H1 (cell line): ENCODE data around the gene DDI2. TPM values are rescaled to one million over a fixed set of nuclear protein-coding genes. Genes with fewer than 3 reads are reported as not detected.

Experiments
- CTCF ChIA-PET: fragments of 300-600 bp; sonication (Branson Sonifier 250); formaldehyde crosslinking; loops from one replicate; lab custom pipeline; 2021; ENCODE audit not compliant: partially characterized antibody; lab: Charles Lee
- POLR2A ChIA-PET: fragments of 300-600 bp; sonication (Branson Sonifier 250); formaldehyde crosslinking; loops from one replicate; lab custom pipeline; 2021; ENCODE audit warnings: inconsistent platforms; ENCODE audit not compliant: partially characterized antibody; lab: Charles Lee
- DNase-seq, 2 experiments: peaks; one replicate each; pipeline versions ENCODE4 v3.0.0 to v3.0.0-alpha.2; 2010 to 2022; ENCODE audit warnings: low spot score in 2 of 2, low read depth in 1 of 2, mixed read lengths in 1 of 2
- FAIRE-seq: peaks from 2 replicates; lab custom pipeline; 2011; peaks lifted over from hg19 to GRCh38; lab: Jason Lieb, UNC
- H2AFZ ChIP-seq: 2 replicates; pipeline ENCODE4 v1.8.1; 2012; ENCODE audit warnings: low read length, inconsistent platforms
- H2AK5ac ChIP-seq: 2 replicates; pipeline ENCODE4 v1.6.1; 2013; ENCODE audit warnings: low read depth, low read length
- H2BK120ac ChIP-seq: replicated peaks from 2 replicates; pipeline ENCODE3; 2013; ENCODE audit warnings: low read depth, low read length, inconsistent platforms
- H2BK12ac ChIP-seq: 2 replicates; pipeline ENCODE4 v1.6.1; 2013; ENCODE audit warnings: low read depth, low read length
- H2BK15ac ChIP-seq: 2 replicates; pipeline ENCODE4 v1.6.1; 2013; ENCODE audit warnings: low read length
- H2BK20ac ChIP-seq: 2 replicates; pipeline ENCODE4 v1.6.1; 2013; ENCODE audit warnings: low read length
- H2BK5ac ChIP-seq: 2 replicates; pipeline ENCODE4 v1.6.1; 2013; ENCODE audit warnings: low read depth, low read length
- H3K14ac ChIP-seq: 2 replicates; pipeline ENCODE4 v1.6.1; 2013; ENCODE audit warnings: inconsistent platforms; ENCODE audit not compliant: insufficient read length
- H3K18ac ChIP-seq: 2 replicates; pipeline ENCODE4 v1.6.1; 2013; ENCODE audit warnings: low read length; ENCODE audit errors: extremely low read depth
- H3K23ac ChIP-seq: 2 replicates; pipeline ENCODE4 v1.6.1; 2013; ENCODE audit warnings: inconsistent platforms; ENCODE audit not compliant: insufficient read length
- H3K23me2 ChIP-seq: 2 replicates; pipeline ENCODE4 v1.6.1; 2013; ENCODE audit warnings: low read depth, low read length
- H3K27ac ChIP-seq: 2 replicates; pipeline ENCODE4 v1.6.1; 2011; ENCODE audit warnings: low read depth, low read length, inconsistent platforms
- H3K27me3 ChIP-seq, 4 experiments: replicated peaks in 1 of 4; 1 replicate in 1 of 4; 2 replicates in 3 of 4; pipeline versions ENCODE4 v1.6.1 to v1.8.1; 2011 to 2013; ENCODE audit warnings: low read length in 3 of 4, mild to moderate bottlenecking in 3 of 4, inconsistent platforms in 2 of 4, mixed read lengths in 2 of 4, moderate library complexity in 1 of 4; ENCODE audit not compliant: control insufficient read depth in 3 of 4, insufficient read depth in 3 of 4; ENCODE audit errors: extremely low read depth in 1 of 4
- H3K36me3 ChIP-seq, 4 experiments: 2 replicates each; pipeline versions ENCODE4 v1.6.1 to v1.8.1; 2011 to 2013; ENCODE audit warnings: mild to moderate bottlenecking in 4 of 4, low read length in 3 of 4, moderate library complexity in 2 of 4, control low read depth in 1 of 4, inconsistent platforms in 1 of 4; ENCODE audit not compliant: insufficient read depth in 4 of 4, control insufficient read depth in 2 of 4
- H3K4ac ChIP-seq: replicated peaks from 2 replicates; pipeline ENCODE3; 2013; ENCODE audit warnings: low read length, low read depth, mixed read lengths, inconsistent platforms; ENCODE audit not compliant: insufficient read length
- H3K4me1 ChIP-seq, 4 experiments: replicated peaks in 1 of 4; 1 replicate in 1 of 4; 2 replicates in 3 of 4; pipeline versions ENCODE4 v1.6.1 to v1.8.1; 2011 to 2013; ENCODE audit warnings: low read length in 3 of 4, inconsistent platforms in 2 of 4, mixed read lengths in 1 of 4; ENCODE audit not compliant: insufficient read depth in 4 of 4, control insufficient read depth in 3 of 4
- H3K4me2 ChIP-seq, 2 experiments: 2 replicates each; pipeline versions ENCODE4 v1.6.1 to v1.8.1; 2011 to 2013; ENCODE audit warnings: low read depth in 2 of 2, low read length in 2 of 2, control low read depth in 1 of 2, inconsistent platforms in 1 of 2, mild to moderate bottlenecking in 1 of 2; ENCODE audit not compliant: insufficient read depth in 1 of 2
- H3K4me3 ChIP-seq, 4 experiments: fragments of 200-600, 300-600 bp in 1 of 4; sonication (generic), shearing (Covaris generic), sonication (Bioruptor Twin) in 1 of 4; 2 replicates each; pipeline versions ENCODE4 v1.5.1 to v1.8.1; 2011 to 2016; ENCODE audit warnings: low read length in 4 of 4, low read depth in 3 of 4, control low read depth in 2 of 4, inconsistent platforms in 2 of 4, mild to moderate bottlenecking in 2 of 4, mixed read lengths in 1 of 4, moderate library complexity in 1 of 4; ENCODE audit not compliant: insufficient read depth in 2 of 4; ENCODE audit errors: extremely low read depth in 1 of 4
- H3K56ac ChIP-seq: replicated peaks from 2 replicates; pipeline ENCODE3; 2013; ENCODE audit warnings: low read depth, mild to moderate bottlenecking, mixed read lengths, low read length, inconsistent platforms; ENCODE audit not compliant: insufficient read length
- H3K79me1 ChIP-seq: 2 replicates; pipeline ENCODE4 v1.6.1; 2013; ENCODE audit warnings: low read depth, low read length, control low read depth
- H3K79me2 ChIP-seq, 2 experiments: 2 replicates each; pipeline versions ENCODE4 v1.6.1 to v1.8.1; 2012 to 2013; ENCODE audit warnings: low read length in 2 of 2, mild to moderate bottlenecking in 2 of 2, inconsistent platforms in 1 of 2; ENCODE audit not compliant: insufficient read depth in 2 of 2, control insufficient read depth in 1 of 2
- H3K9ac ChIP-seq, 4 experiments: replicated peaks in 1 of 4; 1 replicate in 1 of 4; 2 replicates in 3 of 4; pipeline versions ENCODE4 v1.6.1 to v1.8.1; 2011 to 2013; ENCODE audit warnings: low read depth in 3 of 4, low read length in 3 of 4, control low read depth in 2 of 4, mild to moderate bottlenecking in 2 of 4, moderate library complexity in 2 of 4, inconsistent platforms in 1 of 4; ENCODE audit errors: extremely low read depth in 1 of 4
- H3K9me3 ChIP-seq, 2 experiments: 2 replicates each; pipeline versions ENCODE4 v1.6.1 to v1.8.1; 2012 to 2013; ENCODE audit warnings: mild to moderate bottlenecking in 2 of 2, moderate library complexity in 2 of 2, control low read depth in 1 of 2, inconsistent platforms in 1 of 2, low read depth in 1 of 2, low read length in 1 of 2, mixed read lengths in 1 of 2; ENCODE audit not compliant: insufficient read depth in 2 of 2
- H4K20me1 ChIP-seq, 2 experiments: replicated peaks in 1 of 2; 2 replicates each; pipeline versions ENCODE3 to v1.8.1; 2011 to 2013; ENCODE audit warnings: inconsistent platforms in 2 of 2, low read length in 2 of 2, mild to moderate bottlenecking in 1 of 2; ENCODE audit not compliant: insufficient read depth in 2 of 2, control insufficient read depth in 1 of 2
- H4K5ac ChIP-seq: 2 replicates; pipeline ENCODE4 v1.6.1; 2013; ENCODE audit warnings: low read length, low read depth, mixed read lengths, inconsistent platforms; ENCODE audit not compliant: insufficient read length
- H4K8ac ChIP-seq: 2 replicates; pipeline ENCODE4 v1.8.0; 2013; ENCODE audit warnings: mild to moderate bottlenecking, moderate library complexity, low read length, inconsistent platforms; ENCODE audit not compliant: insufficient read depth; ENCODE audit errors: extremely low read depth
- H4K91ac ChIP-seq: replicated peaks from 2 replicates; pipeline ENCODE3; 2013; ENCODE audit warnings: low read length, mixed read lengths, inconsistent platforms; ENCODE audit not compliant: insufficient read length
- CTCF ChIP-seq, 3 experiments: IDR thresholded peaks; 1 replicate in 2 of 3; 2 replicates in 1 of 3; pipeline versions ENCODE4 v1.5.1 to v1.6.1; 2011; ENCODE audit warnings: low read length in 3 of 3, mild to moderate bottlenecking in 3 of 3, inconsistent platforms in 2 of 3, low read depth in 1 of 3, moderate library complexity in 1 of 3; ENCODE audit not compliant: insufficient read depth in 1 of 3; ENCODE audit errors: control extremely low read depth in 1 of 3
- HDAC2 ChIP-seq, 2 experiments: fragments of 300-600 bp in 1 of 2; sonication (generic) in 1 of 2; IDR thresholded peaks; 2 replicates each; pipeline ENCODE4 v1.6.1; 2011 to 2012; ENCODE audit warnings: low read depth in 2 of 2, low read length in 2 of 2, mild to moderate bottlenecking in 2 of 2, moderate library complexity in 2 of 2, borderline replicate concordance in 1 of 2, inconsistent platforms in 1 of 2
- KDM1A ChIP-seq: fragments of 200-600, 300-600 bp; sonication (generic); IDR thresholded peaks from 2 replicates; pipeline ENCODE4 v1.7.1; 2016; ENCODE audit warnings: mild to moderate bottlenecking, low read length, borderline replicate concordance
- RAD21 ChIP-seq, 2 experiments: IDR thresholded peaks in 1 of 2; conservative IDR thresholded peaks in 1 of 2; 2 replicates each; pipeline ENCODE4 v1.6.1; 2011; ENCODE audit warnings: low read depth in 2 of 2, low read length in 2 of 2, improper control_type of control experiment in 1 of 2, inconsistent platforms in 1 of 2, mild to moderate bottlenecking in 1 of 2, moderate library complexity in 1 of 2
- SRF ChIP-seq: IDR thresholded peaks from 2 replicates; pipeline ENCODE4 v1.6.1; 2011; ENCODE audit warnings: mild to moderate bottlenecking, low read depth, low read length, moderate library complexity
- YY1 ChIP-seq: IDR thresholded peaks from 2 replicates; pipeline ENCODE4 v1.6.1; 2011; ENCODE audit warnings: low read depth, mild to moderate bottlenecking, low read length
- WGBS, 2 experiments: shearing (Covaris generic) in 1 of 2; methylation state at CpG; one replicate each; pipeline versions ENCODE4 v1.1.6 to v1.1.7; 2013 to 2015; ENCODE audit warnings: low lambda C conversion rate in 2 of 2, mixed read lengths in 2 of 2, inconsistent platforms in 1 of 2, low coverage in 1 of 2, missing lambda C conversion rate in 1 of 2; ENCODE audit not compliant: insufficient replicate concordance in 2 of 2, insufficient coverage in 1 of 2, insufficient read length in 1 of 2; ENCODE audit errors: extremely low coverage in 1 of 2, missing lambda C conversion rate in 1 of 2; 5-methylcytosine and 5-hydroxymethylcytosine counted together
- polyA plus RNA-seq, 7 experiments: library from polyadenylated mRNA; depleted of rRNA in 3 of 7; stranded (reverse) in 5 of 7; unstranded in 2 of 7; fragments of >200 nt in 5 of 7; fragments of 200-250 nt in 2 of 7; gene quantifications; 1 replicate in 5 of 7; 2 replicates in 1 of 7; 4 replicates in 1 of 7; pipeline versions ENCODE4 v1.2.1 to v1.2.3, GENCODE V29; 2011 to 2013; ENCODE audit warnings: missing spikeins in 2 of 7, mixed read lengths in 2 of 7
- total RNA-seq: library from RNA; stranded (reverse); fragmentation: NEBNext Ultra II Directional; extraction: Animal tissue kit (Norgen Biotek cat#: 25700); gene quantifications from 2 replicates; pipeline ENCODE4 v1.2.1, GENCODE V29; 2021

The DDI2 gene
- total and polyA plus RNA-seq, 2 of the 8 experiments (the other 6 are each of a cell fraction or from before 2014, with no cell fraction given) = 7.7 to 38.3 TPM

- peak in 1 of 2 experiments; percentile 61 for DNase-seq
- Histone ChIP-seq H3K14ac (no peak overlapping the region), H3K79me1 (peaks cover 5% of the 10 kb centered on the region), H3K27me3 (no peaks in the 10 kb centered on the region), H2BK120ac (no peak overlapping the region), H3K9me3 (no peaks in the 10 kb centered on the region), H3K23ac (no peak overlapping the region), H4K8ac (no peak overlapping the region), H3K23me2 (no peaks in the 10 kb centered on the region), H2BK15ac (no peak overlapping the region), H2BK12ac (no peak overlapping the region), H4K5ac (no peak overlapping the region), H2AK5ac (no peak overlapping the region), H3K18ac (no peak overlapping the region), H3K4ac (no peak overlapping the region), H3K4me3 (no peak overlapping the region), H4K20me1 (peaks cover 3 to 8% of the 10 kb centered on the region in 2 experiments), H3K27ac (no peak overlapping the region), H2AFZ (no peak overlapping the region), H3K4me1 (no peaks in the 10 kb centered on the region), H3K36me3 (no peaks in the 10 kb centered on the region), H3K56ac (no peak overlapping the region), H2BK5ac (no peak overlapping the region), H2BK20ac (no peak overlapping the region), H3K4me2 (no peak overlapping the region), H3K9ac (no peak overlapping the region), H3K79me2 (peaks cover 0 to 5% of the 10 kb centered on the region in 2 experiments; a peak in 1 of 4 replicates), H4K91ac (no peak overlapping the region)
- FAIRE-seq = no peak
- TF ChIP-seq KDM1A (peak; percentile 47), CTCF (IDR thresholded peaks at IDR 0.05; ENCODE audit: control extremely low read depth in 1 of 3, insufficient read depth in 1 of 3, low read depth in 1 of 3, low read length in 3 of 3) (peak; percentile 28 to 63 (median 53); a peak in 3 of 4 replicates), YY1 (0 out of 2 replicates have a peak, but pooled peaks have one; percentile 12), HDAC2 (IDR thresholded peaks at IDR 0.05; ENCODE audit: borderline replicate concordance in 1 of 2, low read depth in 2 of 2, low read length in 2 of 2) (no peak), SRF (no peak), RAD21 (IDR thresholded peaks at IDR 0.05 in 1 of 2, conservative IDR thresholded peaks at IDR 0.05 in 1 of 2; ENCODE audit: low read depth in 2 of 2, low read length in 2 of 2) (peak; percentile 39 to 50; a peak in 3 of 4 replicates)
- 83% methylated on average over 18 of the region's 19 CpGs; no CpG with 5 or more reads in 1 of the 2 experiments for WGBS, 2 experiments
- ChIA-PET POLR2A (no interaction called here), CTCF (interaction anchor here (0.7 to 3.4 kb wide), 9 partner anchors 14 to 109 kb away, joined by 3 to 12 read pairs (median 4); partner anchors contain the start of gene SLC25A34)
Observed at GRCh38 chr1:15702722-15703550, 85.7 kb downstream of the DDI2 start.
